HG02870 (cell line): ENCODE data around the gene HLA-DOA.
A peak's percentile ranks its signal among the peaks of the same experiment; 100 is the strongest.

ENCODE experiments used
- ATAC-seq: cut with Tn5 transposase; IDR thresholded peaks from one replicate; pipeline ENCODE4 v1.9.1; 2021; ENCODE audit warnings: mild to moderate bottlenecking, moderate library complexity; ENCODE audit not compliant: unreplicated experiment

The HLA-DOA gene

DNA sequence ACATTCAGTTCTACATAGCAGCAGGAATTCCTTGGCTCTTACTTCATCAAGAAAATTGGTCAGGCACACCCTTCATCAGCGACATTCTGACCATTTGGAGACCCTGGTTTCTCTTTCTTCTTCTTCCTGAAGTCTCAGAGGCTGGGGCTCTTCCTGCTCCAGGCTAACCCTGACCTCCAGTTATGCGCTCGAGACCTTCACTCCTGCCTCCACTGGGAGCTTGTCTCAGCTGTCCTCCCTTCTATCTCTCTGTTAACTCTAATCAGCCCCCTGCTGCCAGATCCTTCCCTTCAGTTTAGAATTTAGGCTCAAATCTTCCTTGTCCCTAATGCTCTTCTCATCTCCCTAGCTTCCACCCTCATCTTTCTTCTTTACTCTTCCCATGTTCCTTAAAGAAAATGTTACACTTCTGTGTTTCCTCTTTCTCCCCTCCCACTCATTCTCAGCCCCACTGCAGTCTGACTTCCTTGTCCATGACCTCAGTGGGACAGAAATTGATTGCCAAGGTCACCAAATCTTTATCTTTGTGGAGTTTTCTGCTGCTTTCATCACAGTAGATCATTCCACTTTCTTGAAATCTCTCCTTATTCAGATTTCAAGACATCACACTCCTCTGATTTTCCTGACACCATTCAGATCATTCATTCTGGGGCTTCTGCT is 8.4 kb upstream of the HLA-DOA start:
- ATAC-seq = no peak

DNA sequence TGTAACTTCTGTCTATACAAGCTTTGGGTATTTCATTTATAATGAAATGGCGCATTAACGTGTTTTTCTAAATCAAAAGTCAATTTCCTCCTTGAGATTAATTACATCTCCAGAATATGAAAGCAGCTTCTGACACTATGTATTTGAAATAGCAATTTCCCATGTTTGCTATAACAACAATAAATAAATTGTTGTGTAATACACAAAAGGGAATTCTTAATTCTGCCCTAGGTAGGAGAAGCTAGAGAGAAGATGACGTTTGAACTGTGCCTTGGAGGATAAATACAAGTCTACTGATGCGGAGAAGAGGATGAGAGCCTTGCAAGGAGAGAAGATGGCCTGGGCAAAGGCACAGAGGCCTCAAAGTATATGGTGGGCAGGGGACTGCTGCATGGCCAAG is 7.6 kb upstream of the HLA-DOA start:
- ATAC-seq = no peak

DNA sequence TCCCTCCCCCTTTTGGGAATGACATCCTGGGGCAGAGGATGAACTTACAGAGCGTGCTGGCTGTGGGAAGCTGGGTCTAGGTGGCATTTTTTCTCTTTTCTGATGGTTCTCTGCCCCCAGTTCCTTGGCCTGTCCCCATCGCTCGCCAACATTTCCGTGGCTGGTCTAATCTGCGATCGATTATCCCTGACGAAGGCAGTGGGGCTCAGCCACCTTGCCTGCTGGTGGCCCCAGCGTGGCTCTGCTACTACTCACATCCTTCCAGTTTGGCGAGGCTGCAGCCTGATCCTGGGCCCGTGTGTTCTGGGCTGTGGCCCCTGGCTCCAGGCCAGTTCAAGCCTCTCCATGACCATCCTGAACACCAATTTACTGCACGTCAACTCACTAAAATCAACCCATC is 6.4 kb upstream of the HLA-DOA start:
- ATAC-seq = no peak

DNA sequence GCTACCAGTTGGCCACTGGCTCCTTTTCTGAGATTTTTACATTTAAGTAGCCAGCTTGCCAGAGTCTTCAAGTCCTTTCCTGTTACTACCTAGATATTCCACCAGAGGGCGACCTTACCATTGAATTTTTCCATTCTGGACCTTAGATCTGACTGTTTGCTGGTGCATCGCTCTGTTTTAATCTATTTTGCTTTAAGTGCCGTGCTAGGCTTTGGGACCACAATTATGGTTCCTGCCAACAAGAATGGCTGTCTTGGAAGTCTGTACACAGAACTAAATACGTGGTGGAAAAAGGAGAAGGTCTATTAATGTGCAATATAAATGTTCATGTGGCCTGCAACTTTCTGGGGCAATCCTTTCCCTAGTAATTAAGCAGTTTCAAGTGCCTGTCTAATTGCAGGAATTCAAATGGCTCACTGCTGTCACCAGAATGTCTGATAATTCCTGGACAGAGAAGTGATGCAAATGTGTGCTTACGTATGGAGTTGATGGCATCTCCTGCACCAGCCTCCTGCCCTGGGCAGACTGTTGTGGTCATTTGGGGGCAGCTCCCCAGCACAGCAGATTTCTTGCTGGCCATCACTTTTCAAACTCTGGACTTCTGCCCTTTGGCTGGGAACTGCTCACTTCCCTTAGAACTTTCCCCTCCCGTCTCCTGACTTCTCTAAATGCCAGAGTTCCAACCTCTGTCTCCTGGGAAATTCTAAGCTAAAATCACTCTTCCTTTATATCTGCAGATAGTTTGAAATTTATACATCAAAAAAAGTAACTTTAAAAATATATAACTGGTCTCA is 5.6 kb upstream of the HLA-DOA start:
- no peak for ATAC-seq

DNA sequence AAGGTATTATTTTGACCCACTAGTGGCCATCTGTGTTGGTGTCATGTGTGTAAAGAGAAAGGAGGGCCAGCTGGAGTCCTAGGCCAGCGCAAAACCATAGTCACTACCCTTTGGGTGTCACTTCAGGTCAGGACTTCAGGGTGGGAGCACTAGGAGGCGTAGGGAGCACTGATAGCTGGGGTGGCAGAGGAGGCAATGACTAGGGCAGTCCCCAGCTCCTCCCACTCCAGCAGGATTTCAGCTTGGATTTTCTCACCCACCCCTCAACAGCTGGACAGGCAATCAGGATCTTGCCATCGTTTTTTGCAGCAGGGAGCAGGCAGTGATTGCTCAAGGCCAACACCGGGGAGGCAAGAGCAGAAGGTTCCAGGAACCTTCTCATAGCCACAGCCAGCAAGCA is 4.2 kb upstream of the HLA-DOA start:
- no peak for ATAC-seq

DNA sequence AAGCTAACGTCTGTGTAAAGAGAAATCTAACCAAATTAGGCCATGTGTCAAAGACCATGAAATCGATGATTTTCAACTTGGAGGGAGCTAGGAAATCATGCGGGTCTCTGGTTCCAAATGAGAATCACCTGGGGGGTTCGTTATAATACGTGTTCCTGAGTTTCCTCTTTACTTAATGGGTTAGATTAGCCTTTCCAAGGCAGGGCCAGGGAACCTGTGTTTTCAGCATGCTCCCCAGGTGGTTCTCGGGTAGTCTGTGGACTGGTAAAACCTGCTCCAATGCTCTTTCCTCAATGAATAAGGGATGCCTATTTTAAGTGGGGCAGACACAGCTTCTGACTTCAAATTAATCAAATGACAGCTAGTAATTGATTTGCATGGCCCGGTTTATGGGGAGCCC is 965 bp upstream of the HLA-DOA start:
- ATAC-seq = no peak

DNA sequence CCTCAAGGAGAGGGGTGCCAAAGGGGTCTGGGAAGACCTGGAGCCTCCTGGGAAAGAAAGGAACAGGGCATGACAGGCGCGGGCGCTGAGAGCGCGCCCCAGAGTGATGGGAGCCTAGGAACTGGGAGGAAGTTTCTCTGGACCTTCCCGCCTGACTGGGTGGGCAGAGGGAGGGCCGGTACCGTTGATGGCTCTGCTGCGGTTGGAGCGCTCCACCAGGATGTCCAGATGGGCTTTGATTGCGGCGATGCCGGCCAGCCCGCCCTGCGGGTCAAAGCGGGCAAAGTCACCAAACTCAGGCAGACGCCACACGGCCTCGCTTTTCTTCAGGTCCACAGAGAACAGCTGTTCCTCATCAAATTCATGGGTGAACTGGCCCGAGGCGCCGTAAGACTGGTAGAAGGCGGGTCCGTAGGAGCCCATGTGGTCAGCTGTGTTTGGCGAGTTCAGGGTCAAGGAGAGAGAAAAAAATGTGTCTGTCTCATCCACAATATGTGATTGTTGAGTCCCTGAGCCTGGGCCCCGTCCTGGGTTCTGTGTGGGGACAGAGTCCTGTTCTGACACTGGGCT is 1.5 kb downstream of the HLA-DOA start:
- ATAC-seq = no peak

DNA sequence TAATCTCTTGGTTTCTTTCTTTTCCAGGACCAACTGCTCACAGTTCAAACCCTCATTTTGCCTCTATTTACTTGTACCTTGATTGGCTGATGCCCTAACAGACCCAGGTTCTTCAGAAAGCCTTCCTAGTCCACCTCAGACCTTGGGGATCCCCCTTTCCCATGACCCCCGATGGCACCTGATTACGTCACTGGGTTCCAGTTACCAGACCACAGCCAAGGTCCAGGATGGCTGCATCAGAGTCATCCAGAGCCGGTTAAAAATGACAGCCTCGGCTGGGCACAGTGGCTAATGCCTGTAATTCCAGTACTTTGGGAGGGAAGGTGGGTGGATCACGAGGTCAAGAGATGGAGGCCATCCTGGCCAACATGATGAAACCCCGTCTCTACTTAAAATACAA is 4.5 kb downstream of the HLA-DOA start:
- ATAC-seq = no peak

DNA sequence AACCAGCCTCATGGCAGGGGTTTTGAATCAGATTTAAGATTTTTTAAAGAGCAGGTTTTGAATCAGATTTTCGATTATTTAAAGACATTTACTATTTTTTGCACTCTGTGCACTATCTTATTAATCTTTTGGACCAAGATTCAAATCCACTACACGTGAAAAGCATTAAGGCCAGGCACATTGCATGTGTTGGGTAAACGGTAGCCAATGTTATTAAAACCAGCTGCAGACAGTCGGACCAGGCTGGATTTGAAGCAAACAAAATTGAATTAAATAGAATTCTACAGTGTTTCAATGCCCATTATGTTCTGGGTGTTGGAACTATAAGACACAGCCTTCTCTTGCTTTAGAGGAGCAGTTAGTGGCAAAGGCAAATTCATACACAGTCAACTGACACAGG is 7.7 kb downstream of the HLA-DOA start:
- no peak for ATAC-seq

DNA sequence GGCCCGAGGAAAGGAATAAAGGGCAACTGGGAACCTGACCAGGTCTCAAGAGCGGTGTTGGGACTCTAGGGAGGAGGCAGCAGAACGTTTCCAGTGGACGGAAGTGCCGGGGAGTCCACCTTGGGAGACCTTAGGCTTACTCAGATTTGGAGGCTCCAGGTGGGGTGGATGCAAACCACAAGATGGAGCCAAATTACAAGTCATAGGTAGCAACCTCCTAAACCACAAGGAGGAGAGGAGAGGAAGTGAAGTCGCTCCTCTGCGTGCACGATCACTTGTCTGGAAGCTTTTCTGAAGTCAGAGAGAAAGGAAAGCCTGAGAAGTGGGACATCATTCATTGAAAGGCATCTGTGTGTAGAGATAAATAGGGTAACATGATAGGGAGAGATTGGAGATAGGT is 9.3 kb downstream of the HLA-DOA start:
- ATAC-seq = no peak

DNA sequence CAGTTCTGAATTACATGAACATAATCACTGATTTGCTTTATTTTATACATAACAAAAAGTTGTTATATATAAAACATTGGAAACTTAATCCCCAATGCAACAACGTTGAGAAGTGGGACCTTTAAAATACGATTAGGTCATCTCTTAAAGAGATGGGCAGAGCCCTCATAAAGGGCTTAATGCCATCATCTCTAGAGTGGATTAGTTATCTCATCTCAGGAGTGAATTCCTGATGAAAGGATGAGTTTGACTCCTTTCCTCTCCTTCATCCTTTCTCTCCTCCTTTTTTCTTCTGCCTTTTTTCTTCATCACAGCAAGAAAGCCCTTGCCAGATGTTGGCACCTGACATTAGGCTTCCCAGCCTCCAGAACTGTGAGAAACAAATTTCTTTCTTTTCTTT is 13.9 kb downstream of the HLA-DOA start:
- ATAC-seq = no peak

DNA sequence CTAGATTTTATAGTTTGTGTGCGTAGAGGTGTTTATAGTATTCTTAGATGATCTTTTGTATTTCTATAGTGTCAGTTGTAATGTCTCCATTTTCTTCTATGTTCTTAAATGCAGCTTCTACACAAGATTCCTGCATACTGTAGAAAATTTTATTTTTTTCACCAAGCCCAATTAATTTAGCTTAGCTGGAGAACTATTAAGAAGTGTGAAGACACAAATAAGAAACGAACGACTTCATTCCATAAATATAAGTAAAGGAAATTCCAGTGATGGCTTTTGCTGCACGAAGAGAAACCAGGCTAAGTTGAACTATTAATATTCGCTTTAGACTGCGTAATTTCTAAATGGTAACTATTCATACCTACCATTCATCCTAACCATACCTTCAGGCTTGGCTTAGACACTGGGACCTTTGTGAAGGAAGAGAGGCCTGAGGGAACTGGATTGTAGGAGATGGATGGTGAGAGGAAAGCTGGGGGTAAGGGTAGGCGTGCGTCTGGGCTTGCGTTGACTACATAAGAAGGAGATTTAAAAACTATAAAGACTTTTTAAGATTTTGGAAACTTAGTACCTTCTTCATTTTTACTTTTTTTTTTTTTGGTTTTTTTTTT is 15.9 kb downstream of the HLA-DOA start:
- no peak for ATAC-seq

DNA sequence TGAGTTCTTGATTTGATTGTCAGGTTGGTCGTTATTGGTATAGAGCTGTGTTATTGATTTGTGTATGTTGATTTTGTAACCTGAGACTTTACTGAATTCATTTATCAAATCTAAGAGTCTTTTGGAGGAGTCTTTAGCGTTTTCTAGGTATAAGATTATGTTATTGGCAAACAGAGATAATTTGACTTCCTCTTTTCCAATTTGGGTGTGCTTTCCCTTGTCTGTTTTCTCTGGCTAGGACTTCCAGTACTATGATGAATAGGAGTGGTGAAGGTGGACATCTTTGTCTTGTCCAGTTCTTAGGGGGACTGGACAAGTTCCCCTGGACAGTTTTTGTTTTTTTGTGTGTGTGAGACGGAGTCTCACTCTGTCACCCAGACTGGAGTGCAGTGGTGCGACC is 17.4 kb downstream of the HLA-DOA start:
- no peak for ATAC-seq

DNA sequence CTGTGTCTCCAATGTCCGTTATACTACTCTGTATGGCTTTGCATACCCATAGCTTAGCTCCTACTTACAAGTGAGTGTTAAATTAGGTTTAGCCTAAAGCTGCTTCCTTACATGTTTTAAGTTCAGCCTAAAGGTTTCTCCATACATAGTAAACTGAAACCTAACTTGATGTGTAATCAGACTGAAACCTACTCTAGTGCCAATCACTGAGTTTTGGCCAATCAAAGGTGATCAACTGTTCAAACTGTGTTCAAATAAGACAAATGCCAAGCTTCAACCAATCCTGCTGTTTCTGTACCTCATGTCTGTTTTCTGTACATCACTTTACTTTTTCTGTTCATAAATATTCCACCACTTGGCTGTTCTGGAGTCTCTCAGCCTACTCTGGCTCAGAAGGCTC is 20.0 kb downstream of the HLA-DOA start:
- no peak for ATAC-seq

DNA sequence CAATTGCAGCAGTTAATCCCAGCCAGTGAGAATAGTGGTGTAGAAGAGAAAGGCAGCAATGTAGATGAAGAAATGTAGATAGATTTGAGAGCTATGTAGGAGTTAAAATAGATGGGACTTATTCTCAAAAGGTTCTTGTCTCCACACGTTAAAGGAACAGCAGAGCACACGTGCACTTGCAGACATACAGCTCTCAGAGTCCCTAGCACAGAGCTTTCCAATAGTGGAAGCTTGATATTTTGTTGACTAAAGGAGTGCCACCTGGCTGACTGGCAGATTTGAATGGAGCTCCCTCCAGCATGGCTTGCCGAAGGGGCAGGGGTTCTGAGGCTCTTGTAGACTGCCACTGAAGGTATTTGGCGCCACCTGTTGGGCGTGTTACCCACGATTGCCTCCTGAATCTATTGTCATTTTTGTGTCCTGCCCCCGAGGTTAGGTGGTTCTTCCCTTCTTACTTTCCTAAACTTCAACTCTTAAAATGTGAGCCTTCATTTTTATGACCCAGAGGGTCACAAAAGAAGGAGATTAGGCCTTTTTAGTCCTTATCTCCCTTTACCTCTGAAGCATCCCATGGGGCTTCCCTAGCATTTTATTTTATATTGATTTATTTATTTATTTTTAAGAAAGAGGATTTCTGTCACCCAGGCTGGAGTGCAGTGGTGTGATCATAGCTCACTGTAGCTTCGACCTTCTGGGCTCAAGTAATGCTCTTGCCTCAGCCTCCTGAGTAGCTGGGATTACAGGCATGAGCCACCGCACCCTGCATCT is 24.6 kb downstream of the HLA-DOA start:
- ATAC-seq = peak; percentile 50

DNA sequence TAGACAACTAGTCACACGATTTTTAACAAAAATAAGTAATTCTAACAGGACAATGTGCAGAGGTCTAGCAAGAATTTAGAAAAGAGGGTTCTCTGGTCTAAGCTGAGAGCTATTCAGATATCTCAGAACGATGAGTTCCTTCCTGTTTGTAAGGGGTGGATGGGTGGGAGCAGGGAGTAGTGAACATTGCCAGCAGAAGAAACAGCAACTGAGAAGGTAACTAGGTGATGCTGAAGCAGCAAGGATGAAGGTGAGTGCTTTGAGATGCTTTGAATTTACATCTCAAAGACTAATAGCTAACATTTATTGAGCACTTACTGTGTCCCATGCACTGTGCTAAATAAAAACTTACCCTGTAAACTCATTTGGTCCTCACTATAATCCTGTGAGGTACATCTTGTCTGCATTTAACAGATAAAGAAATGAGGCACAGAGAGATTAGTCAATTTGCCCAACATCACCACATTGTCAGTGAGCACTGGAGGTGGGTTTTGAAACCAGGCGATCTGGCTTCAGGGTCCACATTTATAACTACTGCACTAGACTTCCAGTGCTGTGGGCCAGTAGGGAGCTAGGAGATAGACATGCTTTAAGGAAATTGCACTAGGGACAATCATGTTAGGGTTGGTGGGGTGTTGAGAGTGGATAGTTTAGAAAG is 25.3 kb downstream of the HLA-DOA start:
- ATAC-seq = no peak

DNA sequence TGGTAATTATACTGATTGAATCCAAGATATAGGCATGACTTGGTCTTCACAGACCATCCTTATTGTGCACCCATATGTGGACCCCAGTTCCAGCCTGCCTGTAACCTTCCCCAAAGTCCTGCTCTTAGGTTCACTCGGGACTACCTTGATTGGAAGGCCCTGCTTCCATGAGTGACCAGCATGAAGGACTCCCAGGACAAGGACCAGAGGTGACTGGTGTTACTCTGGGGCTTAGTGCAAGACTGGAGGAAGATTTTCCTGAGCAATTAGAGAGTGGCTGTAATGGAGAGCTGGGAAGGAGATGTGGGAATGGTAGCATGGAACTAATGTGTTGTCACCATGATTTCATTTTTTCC is 25.9 kb downstream of the HLA-DOA start:
- ATAC-seq = no peak

DNA sequence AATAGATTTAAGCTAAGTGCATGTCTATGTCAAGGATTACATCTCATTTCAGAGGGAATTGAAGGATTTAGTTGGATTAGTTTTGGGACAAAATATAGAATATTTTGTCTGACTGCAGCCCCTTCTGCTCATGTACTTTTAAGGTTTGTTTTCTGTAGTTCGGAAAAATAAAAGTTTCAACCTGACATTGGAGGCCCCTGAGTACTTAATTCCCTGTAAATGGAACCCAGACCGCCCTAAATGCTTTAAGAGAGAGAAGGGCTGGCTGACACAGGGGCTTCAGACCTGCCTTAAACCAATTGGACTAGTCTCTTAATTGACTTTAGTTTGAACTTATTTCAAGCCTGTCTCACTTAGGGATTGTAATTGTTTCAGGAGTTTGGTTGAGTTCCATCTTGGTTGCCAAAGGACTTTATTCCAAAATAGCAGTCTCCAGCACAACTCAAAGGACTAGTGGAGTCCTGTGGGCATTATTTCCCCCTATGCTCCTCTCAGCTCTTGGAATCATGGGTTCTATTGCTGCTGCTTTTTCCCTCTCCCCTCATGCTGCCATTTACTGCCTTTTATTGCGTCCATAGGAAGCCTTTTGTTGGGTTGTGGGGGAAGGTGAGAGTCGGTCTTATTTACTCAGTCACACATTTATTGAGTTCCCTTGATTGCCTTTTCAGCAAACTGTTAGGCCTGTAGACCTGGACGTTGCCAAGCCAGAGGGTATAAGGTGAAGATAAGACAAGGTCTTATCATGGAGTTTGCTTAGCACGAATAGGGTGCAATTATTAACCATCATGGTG is 26.5 kb downstream of the HLA-DOA start:
- no peak for ATAC-seq

DNA sequence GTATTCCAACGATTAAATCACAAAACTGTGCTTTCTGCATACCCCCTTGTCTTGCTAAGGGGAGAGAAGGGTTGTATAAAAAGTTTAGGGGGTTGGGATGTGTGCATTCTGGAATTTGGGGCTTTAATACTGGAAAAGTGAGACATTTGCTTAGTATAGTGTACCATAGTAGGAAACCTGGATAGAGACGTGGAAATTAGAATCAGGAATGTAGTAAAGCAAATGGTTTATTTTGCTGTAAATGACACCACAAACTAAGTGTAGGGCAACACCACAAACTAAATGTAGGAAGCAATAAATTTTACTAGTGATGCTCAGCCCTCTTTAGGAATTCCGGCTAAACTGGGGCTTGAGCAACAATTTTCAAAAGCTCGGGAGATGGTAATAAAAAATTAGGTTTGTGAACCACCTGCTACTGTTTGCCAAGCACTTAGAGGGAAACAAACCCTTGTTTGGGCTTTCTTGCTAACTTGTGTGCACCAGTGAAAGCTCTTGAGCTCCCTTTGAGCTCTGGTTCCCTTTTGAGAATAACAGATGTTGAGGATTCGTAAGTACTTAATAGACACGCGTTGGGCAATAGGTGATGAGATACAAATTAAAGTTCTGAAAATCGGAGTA is 27.2 kb downstream of the HLA-DOA start:
- no peak for ATAC-seq
